ENCODE results near the gene BLM.
"Not testable (repeated sequence)": the region's sequence is repeated elsewhere in the genome, so short reads cannot be mapped to it uniquely, and the experiment has no call there.

Gene BLM

DNA sequence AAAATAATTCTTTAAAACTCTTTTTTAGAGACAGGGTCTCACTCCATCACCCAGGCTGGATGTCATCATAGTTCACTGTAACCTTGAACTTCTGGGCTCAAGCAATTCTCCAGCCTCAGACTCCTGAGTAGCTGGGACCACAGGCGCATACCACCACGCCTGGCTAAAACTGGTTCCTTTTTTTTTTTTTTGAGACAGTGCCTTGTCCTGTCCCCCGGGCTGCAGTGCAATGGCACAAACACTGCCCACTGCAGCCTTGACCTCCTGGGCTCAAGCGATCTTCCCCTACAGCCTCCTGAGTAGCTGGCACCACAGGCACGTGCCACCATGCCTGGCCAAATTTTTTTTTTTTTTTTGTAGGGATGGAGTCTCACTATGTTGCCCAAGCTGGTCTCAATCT lies 127.5 kb downstream of the BLM start:
- no peak for TF ChIP-seq TAF1 (IDR thresholded peaks at IDR 0.05; ENCODE audit: borderline replicate concordance, low read depth, low read length)
- no peak for TF ChIP-seq POLR2AphosphoS5 (IDR thresholded peaks at IDR 0.05; ENCODE audit: low read depth, low read length)
- no peak for TF ChIP-seq POLR2A (IDR thresholded peaks at IDR 0.05; ENCODE audit: low read depth, low read length)
- no peak for DNase-seq (ENCODE audit: insufficient read length)
- no peak for FAIRE-seq

- FAIRE-seq = peak; percentile 71
- DNase-seq (ENCODE audit: insufficient read length) = no peak
- TF ChIP-seq TAF1 (IDR thresholded peaks at IDR 0.05; ENCODE audit: borderline replicate concordance, low read depth, low read length) = no peak
- no peak for TF ChIP-seq POLR2AphosphoS5 (IDR thresholded peaks at IDR 0.05; ENCODE audit: low read depth, low read length)
These were observed 128.2 kb downstream of the BLM start for GRCh38 chr15:90845201-90845949.

DNA sequence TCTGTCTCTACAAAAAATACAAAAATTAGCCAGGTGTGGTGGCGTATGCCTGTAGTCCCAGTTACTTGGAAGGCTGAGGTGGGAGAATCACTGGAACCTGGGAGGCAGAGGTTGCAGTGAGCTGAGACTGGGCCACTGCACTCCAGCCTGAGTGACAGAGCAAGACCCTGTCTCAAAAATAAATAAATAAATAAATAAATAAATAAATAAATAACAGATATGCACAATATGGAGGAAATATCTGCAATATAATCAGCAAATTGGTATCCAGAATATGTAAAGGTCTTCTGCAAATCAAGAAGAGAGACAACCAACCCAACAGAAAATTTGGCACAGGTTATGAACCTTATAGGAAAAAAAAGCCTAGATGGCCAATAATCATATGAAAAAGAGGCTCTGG lies 132.3 kb downstream of the BLM start:
- FAIRE-seq; DNase-seq (ENCODE audit: insufficient read length): not testable (repeated sequence)

GRCh38 chr15:90851114-90851513 lies 134.0 kb downstream of the BLM start:
- DNase-seq (ENCODE audit: insufficient read length) (no peak), FAIRE-seq (no peak)
- TF ChIP-seq POLR2AphosphoS5 (IDR thresholded peaks at IDR 0.05; ENCODE audit: low read depth, low read length) (no peak), TAF1 (IDR thresholded peaks at IDR 0.05; ENCODE audit: borderline replicate concordance, low read depth, low read length) (no peak), POLR2A (IDR thresholded peaks at IDR 0.05; ENCODE audit: low read depth, low read length) (no peak)

DNA sequence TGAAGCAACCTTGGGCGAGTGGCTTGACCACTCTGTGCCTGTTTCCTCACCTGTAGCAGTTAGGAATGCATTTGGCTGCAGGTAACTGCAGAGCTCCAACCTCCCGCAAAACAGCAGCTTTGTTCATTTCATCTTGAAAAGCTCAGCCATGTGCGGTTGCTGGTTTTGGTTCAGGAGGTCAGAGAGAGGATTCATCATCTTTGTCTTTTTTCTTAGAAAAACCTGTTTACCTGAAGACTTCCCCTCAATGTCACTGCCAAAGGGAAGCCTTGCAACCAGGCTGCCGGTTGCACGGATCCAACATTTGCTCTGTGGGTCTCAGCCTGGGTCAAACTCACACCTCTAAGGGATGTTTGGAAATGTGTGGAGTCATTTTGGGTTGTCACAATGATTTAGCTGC lies 134.8 kb downstream of the BLM start:
- TF ChIP-seq POLR2A (IDR thresholded peaks at IDR 0.05; ENCODE audit: low read depth, low read length) (no peak), TAF1 (IDR thresholded peaks at IDR 0.05; ENCODE audit: borderline replicate concordance, low read depth, low read length) (no peak), POLR2AphosphoS5 (IDR thresholded peaks at IDR 0.05; ENCODE audit: low read depth, low read length) (no peak)
- peak; percentile 36 for FAIRE-seq

DNA sequence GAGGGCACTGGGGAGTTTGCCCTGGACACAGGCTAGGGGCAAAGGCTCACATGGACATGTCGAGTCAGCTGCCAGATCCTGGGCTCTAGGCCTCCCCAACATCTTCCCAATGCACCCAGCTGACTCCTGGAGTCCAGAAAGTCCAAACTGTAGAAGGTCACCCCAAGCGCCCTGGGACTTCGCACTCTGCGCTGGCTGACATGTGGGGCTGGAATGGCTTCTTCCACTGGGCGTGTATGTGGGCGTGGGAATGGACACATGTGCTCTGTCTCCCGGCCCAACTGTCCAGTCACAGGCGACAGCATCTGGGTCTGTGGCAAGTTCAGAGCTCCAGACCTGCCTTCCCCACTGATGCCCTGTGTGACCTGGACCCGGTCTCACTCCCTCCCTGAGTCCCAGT lies 138.0 kb downstream of the BLM start:
- no peak for TF ChIP-seq POLR2A (IDR thresholded peaks at IDR 0.05; ENCODE audit: low read depth, low read length)
- TF ChIP-seq TAF1 (IDR thresholded peaks at IDR 0.05; ENCODE audit: borderline replicate concordance, low read depth, low read length) = no peak
- DNase-seq (ENCODE audit: insufficient read length) = no peak
- no peak for FAIRE-seq

More for the DNA sequence above, 134.8 kb downstream of the BLM start:
- no peak for DNase-seq (ENCODE audit: insufficient read length)

DNA sequence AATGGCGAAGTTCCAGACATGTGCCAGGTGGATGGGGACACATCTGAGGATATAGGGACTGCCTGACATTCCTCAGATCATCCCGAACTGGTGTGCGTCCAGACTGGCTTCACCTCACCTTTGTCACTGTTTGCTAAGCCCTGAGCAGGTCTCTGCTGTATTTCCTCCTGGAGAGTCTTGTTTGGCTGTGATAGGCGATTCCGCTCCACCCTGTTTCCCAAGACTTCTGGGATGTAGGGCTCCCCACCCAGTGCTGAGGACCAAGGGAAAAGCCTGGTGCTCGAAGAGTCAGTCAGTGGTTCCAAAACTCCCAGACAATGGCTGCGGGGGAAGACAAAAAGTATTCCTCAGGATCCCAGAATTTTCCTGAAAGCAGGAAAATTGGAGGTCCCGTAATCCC lies 140.2 kb downstream of the BLM start:
- no peak for DNase-seq (ENCODE audit: insufficient read length)
- no peak for TF ChIP-seq TAF1 (IDR thresholded peaks at IDR 0.05; ENCODE audit: borderline replicate concordance, low read depth, low read length)
- no peak for TF ChIP-seq POLR2AphosphoS5 (IDR thresholded peaks at IDR 0.05; ENCODE audit: low read depth, low read length)
- no peak for FAIRE-seq

GRCh38 chr15:90857883-90858443 lies 140.8 kb downstream of the BLM start:
- TF ChIP-seq POLR2A (IDR thresholded peaks at IDR 0.05; ENCODE audit: low read depth, low read length) = no peak
- FAIRE-seq (no peak), DNase-seq (ENCODE audit: insufficient read length) (no peak)

- FAIRE-seq (no peak), DNase-seq (ENCODE audit: insufficient read length) (no peak)
- TF ChIP-seq POLR2AphosphoS5 (IDR thresholded peaks at IDR 0.05; ENCODE audit: low read depth, low read length) = no peak
- no peak for TF ChIP-seq POLR2A (IDR thresholded peaks at IDR 0.05; ENCODE audit: low read depth, low read length)
- TF ChIP-seq TAF1 (IDR thresholded peaks at IDR 0.05; ENCODE audit: borderline replicate concordance, low read depth, low read length) = no peak
These were observed 142.3 kb downstream of the BLM start for GRCh38 chr15:90859234-90860131.

DNA sequence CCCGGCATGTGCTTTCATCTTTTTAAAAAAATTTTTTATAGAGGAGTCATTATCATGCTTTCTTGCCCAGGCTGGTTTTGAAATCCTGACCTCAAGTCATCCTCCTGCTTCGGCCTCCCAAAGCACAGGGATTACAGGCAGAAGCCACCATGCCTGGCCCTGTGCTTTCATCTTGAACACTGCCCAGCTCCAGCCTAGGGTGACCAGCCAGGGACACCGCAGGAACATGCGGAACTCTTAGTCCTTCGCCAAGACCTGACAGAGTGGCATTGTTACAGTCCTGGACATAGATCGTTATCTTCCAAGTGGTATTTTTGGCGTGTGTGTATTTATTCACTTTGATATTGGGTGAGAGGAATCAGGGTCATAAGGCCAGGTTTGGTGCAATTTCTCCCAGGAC lies 143.3 kb downstream of the BLM start:
- no peak for TF ChIP-seq POLR2A (IDR thresholded peaks at IDR 0.05; ENCODE audit: low read depth, low read length)
- no peak for TF ChIP-seq TAF1 (IDR thresholded peaks at IDR 0.05; ENCODE audit: borderline replicate concordance, low read depth, low read length)
- TF ChIP-seq POLR2AphosphoS5 (IDR thresholded peaks at IDR 0.05; ENCODE audit: low read depth, low read length) = no peak
- no peak for DNase-seq (ENCODE audit: insufficient read length)
- no peak for FAIRE-seq

DNA sequence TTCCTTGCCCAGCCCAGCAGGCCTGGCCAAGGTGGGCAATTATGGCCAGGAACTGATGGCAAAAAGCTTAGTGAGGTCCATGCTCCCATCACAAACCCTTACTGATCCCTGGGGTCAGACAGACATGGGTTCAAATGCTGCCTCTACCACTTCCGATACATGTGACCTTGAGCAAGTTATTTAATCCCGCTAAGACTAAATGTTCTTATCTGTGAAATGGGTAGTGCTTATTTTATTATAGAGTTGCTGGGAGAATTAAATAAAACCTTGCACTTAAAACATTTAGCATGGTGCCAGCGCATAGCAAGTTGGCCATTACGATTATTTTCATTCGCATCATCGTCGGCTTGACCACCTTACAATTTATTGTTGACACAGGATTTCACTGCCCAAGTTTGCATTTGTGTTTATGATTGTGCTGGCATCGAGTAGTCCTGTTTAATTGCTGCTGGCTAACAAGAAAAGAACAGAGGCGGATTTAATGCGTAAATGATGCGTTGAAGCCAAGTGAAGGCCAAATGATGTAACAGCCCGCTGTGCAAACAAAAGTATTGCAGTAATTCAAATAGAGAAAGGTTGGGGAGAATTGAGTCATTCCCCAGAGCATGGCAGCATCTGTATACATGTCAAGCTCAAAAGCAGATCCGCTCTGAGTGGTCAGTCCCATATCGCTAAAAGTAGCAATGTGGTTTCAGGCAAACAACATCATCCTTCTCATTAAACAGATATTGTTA lies 144.0 kb downstream of the BLM start:
- TF ChIP-seq POLR2AphosphoS5 (IDR thresholded peaks at IDR 0.05; ENCODE audit: low read depth, low read length) (no peak), TAF1 (IDR thresholded peaks at IDR 0.05; ENCODE audit: borderline replicate concordance, low read depth, low read length) (no peak), POLR2A (IDR thresholded peaks at IDR 0.05; ENCODE audit: low read depth, low read length) (no peak)
- no peak for FAIRE-seq
- no peak for DNase-seq (ENCODE audit: insufficient read length)

All from GM12892 (cell line).